CD4-positive, alpha-beta memory T cell (primary cell): ENCODE measurements around the gene EPAS1. TPM values are rescaled to one million over a fixed set of nuclear protein-coding genes. Genes with fewer than 3 reads are reported as not detected.

Source experiments
- CTCF ChIA-PET: fragments of 350-600 bp; sonication (Branson Sonifier 250); formaldehyde crosslinking; loops from one replicate; lab custom pipeline; 2021; ENCODE audit warnings: inconsistent platforms; ENCODE audit not compliant: partially characterized antibody; lab: Charles Lee
- POLR2A ChIA-PET: fragments of 350-600 bp; sonication (Branson Sonifier 250); formaldehyde crosslinking; loops from one replicate; lab custom pipeline; 2021; ENCODE audit not compliant: partially characterized antibody; lab: Charles Lee
- DNase-seq, 5 donors: peaks; one replicate each; pipeline versions ENCODE4 v3.0.0 to v3.0.0-alpha.2; 2020 to 2022; ENCODE audit warnings: mixed read lengths in 1 of 5
- H3K27ac ChIP-seq: one replicate; pipeline ENCODE4 v1.7.0; 2013; ENCODE audit warnings: low read depth, low read length
- H3K27me3 ChIP-seq: 2 replicates; pipeline ENCODE4 v1.7.0; 2013; ENCODE audit warnings: mild to moderate bottlenecking, low read length, moderate library complexity; ENCODE audit not compliant: insufficient read depth
- H3K36me3 ChIP-seq: 2 replicates; pipeline ENCODE4 v1.7.0; 2013; ENCODE audit warnings: mild to moderate bottlenecking, low read length, moderate library complexity; ENCODE audit not compliant: insufficient read depth
- H3K4me1 ChIP-seq: 2 replicates; pipeline ENCODE4 v1.7.0; 2013; ENCODE audit warnings: mild to moderate bottlenecking, low read length, moderate library complexity; ENCODE audit not compliant: insufficient read depth
- H3K4me3 ChIP-seq, 2 donors: one replicate each; pipeline ENCODE4 v1.7.0; 2013; ENCODE audit warnings: low read length in 2 of 2, mild to moderate bottlenecking in 1 of 2
- H3K9me3 ChIP-seq, 2 donors: one replicate each; pipeline ENCODE4 v1.7.0; 2013; ENCODE audit warnings: low read length in 2 of 2, control low read depth in 1 of 2; ENCODE audit not compliant: control insufficient read depth in 1 of 2
- H3K27ac Mint-ChIP-seq, 7 donors: one replicate each; pipeline ENCODE4 v1.8.0; 2020 to 2021; ENCODE audit warnings: mixed read lengths in 7 of 7, mild to moderate bottlenecking in 6 of 7, inconsistent platforms in 3 of 7, moderate library complexity in 3 of 7
- H3K27me3 Mint-ChIP-seq, 2 donors: one replicate each; pipeline ENCODE4 v1.8.0; 2020 to 2021; ENCODE audit warnings: mixed read lengths in 2 of 2
- H3K36me3 Mint-ChIP-seq, 2 donors: one replicate each; pipeline ENCODE4 v1.8.0; 2020 to 2021; ENCODE audit warnings: mixed read lengths in 2 of 2, inconsistent platforms in 1 of 2, mild to moderate bottlenecking in 1 of 2
- H3K4me1 Mint-ChIP-seq, 4 donors: one replicate each; pipeline ENCODE4 v1.8.0; 2020 to 2021; ENCODE audit warnings: mixed read lengths in 4 of 4, mild to moderate bottlenecking in 1 of 4
- H3K4me3 Mint-ChIP-seq, 8 donors: one replicate each; pipeline ENCODE4 v1.8.0; 2020 to 2021; ENCODE audit warnings: mixed read lengths in 8 of 8, mild to moderate bottlenecking in 7 of 8, moderate library complexity in 6 of 8, inconsistent platforms in 3 of 8
- H3K9me3 Mint-ChIP-seq, 8 donors: one replicate each; pipeline ENCODE4 v1.8.0; 2020 to 2021; ENCODE audit warnings: mixed read lengths in 8 of 8, mild to moderate bottlenecking in 5 of 8, inconsistent platforms in 3 of 8, moderate library complexity in 1 of 8
- intact Hi-C: fragments of 100-400 bp; cut with micrococcal nuclease; formaldehyde crosslinking; loops from one replicate; pipeline ENCODE4 v1.15.1; 2023
- polyA plus RNA-seq, 2 donors: library from polyadenylated mRNA; unstranded; fragments of 300-500 nt; fragmentation: Illumina TruSeq; gene quantifications; one replicate each; pipeline ENCODE4 v1.2.3, GENCODE V29; 2021
- total RNA-seq, 2 experiments: library from RNA; stranded (reverse); gene quantifications; one replicate each; pipeline ENCODE4 v1.2.3, GENCODE V29; 2021

Gene EPAS1
- total and polyA plus RNA-seq, 4 experiments from 2014 or later = 0.40 to 2.7 (median 2.3) TPM; not detected in 1

DNA sequence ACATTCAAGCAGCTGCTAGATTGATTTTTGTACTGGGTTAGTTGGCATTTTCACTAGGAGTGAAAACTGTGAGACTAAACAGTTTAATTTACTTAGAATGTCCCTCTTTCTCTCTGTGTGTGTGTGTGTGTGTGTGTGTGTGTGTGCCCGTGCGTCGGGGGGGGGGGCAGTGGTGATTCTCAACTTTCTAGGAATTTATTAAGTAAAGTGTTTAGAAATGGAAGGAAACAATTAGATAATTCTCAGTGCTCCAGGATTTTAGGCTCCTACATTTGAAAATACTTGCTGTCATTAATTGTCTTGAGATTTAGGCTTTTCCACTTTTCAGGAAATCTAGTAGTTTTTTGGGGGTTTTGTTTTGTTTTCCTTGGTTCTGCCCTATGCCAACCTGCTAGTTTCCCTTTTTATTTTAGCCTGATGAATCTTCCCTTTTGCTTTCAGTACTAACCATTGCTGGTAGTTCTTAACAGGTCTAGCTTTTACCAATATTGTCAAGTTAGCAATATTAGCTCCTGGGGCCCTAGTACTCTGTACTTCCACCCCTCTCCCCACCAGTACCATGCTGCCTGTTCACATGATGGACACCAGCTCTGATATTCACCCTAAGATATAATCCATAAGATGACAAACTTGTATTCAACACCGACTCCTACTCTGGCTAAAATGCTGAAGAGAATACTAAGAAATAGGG lies 4.9 kb downstream of the EPAS1 start:
- Histone ChIP-seq H3K4me1 (peaks cover 60% of the 10 kb centered on the region), H3K27ac (no peak overlapping the region), H3K9me3 (no peaks in the 10 kb centered on the region), H3K36me3 (no peaks in the 10 kb centered on the region), H3K4me3 (no peak overlapping the region), H3K27me3 (peaks cover 24% of the 10 kb centered on the region)
- ChIA-PET CTCF (interaction anchor here (1.9 kb wide), 1 partner anchor 61 kb away, joined by 6 read pairs; no protein-coding TSS in a partner anchor), POLR2A (interaction anchor here (1.1 kb wide), 1 partner anchor 53 kb away, joined by 3 read pairs; no protein-coding TSS in a partner anchor)
- intact Hi-C loops = no loop called here
- no peak overlapping the region for H3K4me3 Mint-ChIP-seq
- DNase-seq = no peak
- H3K27ac Mint-ChIP-seq = no peak overlapping the region
- H3K27me3 Mint-ChIP-seq = peaks cover 35 to 39% of the 10 kb centered on the region in 2 donors
- peaks cover 0 to 3% of the 10 kb centered on the region in 2 donors for H3K36me3 Mint-ChIP-seq
- H3K4me1 Mint-ChIP-seq = peaks cover 37 to 74% (median 51%) of the 10 kb centered on the region in 4 donors
- peaks cover 0 to 3% (median 0%) of the 10 kb centered on the region in 8 donors for H3K9me3 Mint-ChIP-seq

DNA sequence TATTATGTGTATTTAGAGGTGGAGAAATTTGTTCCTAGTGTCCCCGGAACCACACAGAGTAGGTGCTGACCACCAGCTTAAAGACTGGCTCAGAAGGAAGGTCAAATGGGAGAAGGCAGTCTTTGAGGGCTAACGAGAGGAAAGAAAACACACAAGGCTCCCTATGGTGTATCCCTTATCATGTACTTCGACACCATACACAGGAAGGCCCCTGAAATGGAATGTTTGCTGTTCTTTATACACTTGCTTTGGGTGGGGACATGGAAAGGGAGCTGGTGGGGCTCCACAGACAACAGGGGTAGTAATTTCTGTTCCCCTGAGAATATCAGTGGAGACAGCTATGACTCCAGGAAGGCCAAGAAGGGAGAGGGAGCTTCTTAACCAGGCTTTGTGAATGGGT lies 6.0 kb downstream of the EPAS1 start:
- no peak for DNase-seq
- no peak overlapping the region for H3K27ac Mint-ChIP-seq
- peaks cover 34 to 43% of the 10 kb centered on the region in 2 donors for H3K27me3 Mint-ChIP-seq
- ChIA-PET CTCF (interaction anchor here (1.9 kb wide), 1 partner anchor 60 kb away, joined by 6 read pairs; no protein-coding TSS in a partner anchor), POLR2A (interaction anchor here (0.9 to 1.1 kb wide), 2 partner anchors 52 to 68 kb away, joined by 3 read pairs; no protein-coding TSS in a partner anchor)
- peaks cover 0 to 1% of the 10 kb centered on the region in 2 donors for H3K36me3 Mint-ChIP-seq
- no peak overlapping the region for H3K4me3 Mint-ChIP-seq
- Histone ChIP-seq H3K4me1 (peaks cover 53% of the 10 kb centered on the region), H3K4me3 (no peak overlapping the region), H3K27ac (no peak overlapping the region), H3K27me3 (peaks cover 24% of the 10 kb centered on the region), H3K9me3 (no peaks in the 10 kb centered on the region), H3K36me3 (no peaks in the 10 kb centered on the region)
- H3K9me3 Mint-ChIP-seq = peaks cover 0 to 3% (median 0%) of the 10 kb centered on the region in 8 donors
- peaks cover 37 to 67% (median 48%) of the 10 kb centered on the region in 4 donors for H3K4me1 Mint-ChIP-seq
- intact Hi-C loops = no loop called here

DNA sequence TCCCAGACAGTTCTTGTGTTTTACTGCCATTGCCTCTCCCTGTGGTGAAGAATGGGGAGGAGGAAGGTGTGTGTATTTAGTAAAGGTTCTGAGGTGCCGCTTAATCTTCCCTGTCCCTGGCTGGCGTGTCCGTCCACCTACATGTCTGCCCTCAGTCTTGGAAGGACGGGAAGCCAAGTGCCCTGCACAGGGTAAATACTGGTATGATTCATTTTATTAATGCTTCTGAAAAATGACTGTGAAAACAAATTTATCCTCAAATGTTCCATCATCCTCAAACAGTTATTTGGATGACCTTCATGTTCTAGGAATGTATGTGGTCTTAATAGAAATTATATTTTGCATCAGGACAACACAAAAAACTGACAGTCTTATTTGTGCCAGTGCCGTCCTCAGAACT lies 6.6 kb downstream of the EPAS1 start:
- Histone ChIP-seq H3K9me3 (no peaks in the 10 kb centered on the region), H3K36me3 (no peaks in the 10 kb centered on the region), H3K27me3 (peaks cover 20% of the 10 kb centered on the region), H3K27ac (no peak overlapping the region), H3K4me1 (peaks cover 47% of the 10 kb centered on the region), H3K4me3 (no peak overlapping the region)
- peaks cover 34 to 43% of the 10 kb centered on the region in 2 donors for H3K27me3 Mint-ChIP-seq
- peak overlapping the region in 3 of 8 donors; percentile 79 to 88 (median 82) for H3K4me3 Mint-ChIP-seq
- DNase-seq = no peak
- peaks cover 0 to 3% (median 0%) of the 10 kb centered on the region in 8 donors for H3K9me3 Mint-ChIP-seq
- intact Hi-C loops = no loop called here
- ChIA-PET CTCF (interaction anchor here (1.6 to 1.9 kb wide), 2 partner anchors 51 to 59 kb away, joined by 4 to 6 read pairs; no protein-coding TSS in a partner anchor), POLR2A (interaction anchor here (1.9 kb wide), 1 partner anchor 47 kb away, joined by 5 read pairs; no protein-coding TSS in a partner anchor)
- H3K36me3 Mint-ChIP-seq = no peaks in the 10 kb centered on the region
- peaks cover 37 to 62% (median 46%) of the 10 kb centered on the region in 4 donors for H3K4me1 Mint-ChIP-seq
- H3K27ac Mint-ChIP-seq = no peak overlapping the region

DNA sequence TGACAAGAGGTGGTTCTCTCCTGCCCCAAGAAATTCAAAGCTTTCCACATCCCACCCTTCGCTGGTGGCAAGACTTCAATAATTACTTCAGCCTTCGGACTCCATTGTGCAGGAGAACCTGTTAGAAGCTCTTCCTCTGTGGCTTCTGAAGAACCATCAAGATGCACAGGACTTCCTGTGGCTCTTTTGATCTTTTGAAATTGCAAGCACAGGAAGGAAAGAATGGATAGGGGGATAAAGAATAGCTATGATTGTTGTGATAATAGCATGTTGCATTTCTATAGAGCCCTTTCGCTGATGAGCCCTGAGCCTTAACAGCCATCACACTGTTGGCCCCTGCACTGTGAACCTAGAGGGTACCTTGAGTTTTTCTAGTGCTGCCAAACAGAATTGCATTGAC lies 7.4 kb downstream of the EPAS1 start:
- intact Hi-C loops = no loop called here
- no peaks in the 10 kb centered on the region for H3K36me3 ChIP-seq
- H3K4me3 ChIP-seq = peak overlapping the region; percentile 12 to 40
- ChIA-PET CTCF (interaction anchor here (1.0 to 1.6 kb wide), 3 partner anchors 10 to 242 kb away, joined by 4 read pairs; no protein-coding TSS in a partner anchor), POLR2A (interaction anchor here (0.5 to 1.9 kb wide), 2 partner anchors 46 to 611 kb away, joined by 3 to 5 read pairs; no protein-coding TSS in a partner anchor)
- H3K9me3 ChIP-seq = no peaks in the 10 kb centered on the region
- peaks cover 39% of the 10 kb centered on the region for H3K4me1 ChIP-seq
- peak overlapping the region; percentile 66 to 88 (median 76) for H3K4me3 Mint-ChIP-seq
- peak in 4 of 5 donors; percentile 56 to 66 (median 64) for DNase-seq
- peaks cover 12% of the 10 kb centered on the region for H3K27me3 ChIP-seq
- H3K4me1 Mint-ChIP-seq = peaks cover 30 to 53% (median 39%) of the 10 kb centered on the region in 4 donors
- peaks cover 0 to 3% (median 0%) of the 10 kb centered on the region in 8 donors for H3K9me3 Mint-ChIP-seq
- no peaks in the 10 kb centered on the region for H3K36me3 Mint-ChIP-seq
- H3K27me3 Mint-ChIP-seq = peaks cover 32 to 39% of the 10 kb centered on the region in 2 donors
- H3K27ac Mint-ChIP-seq = no peak overlapping the region
- no peak overlapping the region for H3K27ac ChIP-seq

DNA sequence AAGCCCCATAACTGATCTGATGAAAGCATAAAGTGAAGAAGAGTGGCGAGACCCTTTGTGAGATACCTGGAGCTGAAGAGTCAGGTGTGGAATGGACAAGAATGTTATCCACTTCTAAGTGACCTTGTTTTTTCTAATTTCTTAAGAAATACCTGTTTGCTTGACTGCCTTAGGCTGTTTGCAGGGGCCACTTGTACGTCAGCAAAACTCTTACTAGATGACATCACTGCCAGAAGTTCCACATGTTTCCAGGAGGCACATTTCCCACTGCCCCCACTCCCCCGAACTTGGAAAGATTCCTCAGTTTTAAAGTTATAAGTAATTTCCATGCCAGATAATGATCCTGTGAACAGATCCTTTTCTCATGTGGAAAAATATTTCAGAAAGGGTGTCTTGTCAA lies 8.0 kb downstream of the EPAS1 start:
- Histone ChIP-seq H3K27ac (no peak overlapping the region), H3K4me3 (peak overlapping the region; percentile 12 to 40), H3K9me3 (no peaks in the 10 kb centered on the region), H3K36me3 (no peaks in the 10 kb centered on the region), H3K27me3 (peaks cover 8% of the 10 kb centered on the region), H3K4me1 (peaks cover 37% of the 10 kb centered on the region)
- no peak overlapping the region for H3K27ac Mint-ChIP-seq
- peaks cover 28 to 37% of the 10 kb centered on the region in 2 donors for H3K27me3 Mint-ChIP-seq
- peaks cover 25 to 48% (median 35%) of the 10 kb centered on the region in 4 donors for H3K4me1 Mint-ChIP-seq
- CTCF ChIA-PET = interaction anchor here (1.0 to 1.6 kb wide), 3 partner anchors 11 to 242 kb away, joined by 4 read pairs; no protein-coding TSS in a partner anchor
- H3K9me3 Mint-ChIP-seq = peaks cover 0 to 3% (median 0%) of the 10 kb centered on the region in 8 donors
- intact Hi-C loops = no loop called here
- POLR2A ChIA-PET = interaction anchor here (1.9 kb wide), 1 partner anchor 46 kb away, joined by 5 read pairs; no protein-coding TSS in a partner anchor
- no peaks in the 10 kb centered on the region for H3K36me3 Mint-ChIP-seq
- peak overlapping the region; percentile 66 to 88 (median 76) for H3K4me3 Mint-ChIP-seq
- DNase-seq = no peak

DNA sequence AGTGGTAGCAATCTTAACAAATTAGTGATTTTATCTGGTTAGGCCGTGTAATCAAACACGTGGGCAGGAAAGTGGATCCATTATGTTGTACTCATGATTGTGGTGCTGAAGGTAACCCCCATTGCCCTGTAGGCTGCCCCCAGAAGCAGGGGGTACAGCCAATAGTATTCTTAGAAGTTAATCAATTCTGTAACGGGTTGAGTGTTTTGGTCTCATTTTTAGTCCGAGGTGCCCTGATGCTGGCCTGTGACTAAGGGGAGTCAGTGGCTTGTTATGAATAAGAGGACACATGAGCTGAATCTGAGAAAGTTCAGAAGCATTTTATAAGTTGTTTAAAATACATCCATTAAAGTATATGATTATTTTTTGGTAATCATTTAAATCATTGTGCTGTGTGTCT lies 8.6 kb downstream of the EPAS1 start:
- Mint-ChIP-seq H3K9me3 (peaks cover 0 to 3% (median 0%) of the 10 kb centered on the region in 8 donors), H3K27ac (no peak overlapping the region), H3K27me3 (peaks cover 23 to 35% of the 10 kb centered on the region in 2 donors), H3K36me3 (no peaks in the 10 kb centered on the region), H3K4me1 (peaks cover 25 to 43% (median 35%) of the 10 kb centered on the region in 4 donors), H3K4me3 (peak overlapping the region in 3 of 8 donors; percentile 34 to 88 (median 73))
- Histone ChIP-seq H3K4me3 (no peak overlapping the region), H3K27me3 (peaks cover 3% of the 10 kb centered on the region), H3K4me1 (peaks cover 37% of the 10 kb centered on the region), H3K36me3 (no peaks in the 10 kb centered on the region), H3K9me3 (no peaks in the 10 kb centered on the region), H3K27ac (no peak overlapping the region)
- intact Hi-C loops = no loop called here
- ChIA-PET CTCF (no interaction called here), POLR2A (no interaction called here)
- no peak for DNase-seq

DNA sequence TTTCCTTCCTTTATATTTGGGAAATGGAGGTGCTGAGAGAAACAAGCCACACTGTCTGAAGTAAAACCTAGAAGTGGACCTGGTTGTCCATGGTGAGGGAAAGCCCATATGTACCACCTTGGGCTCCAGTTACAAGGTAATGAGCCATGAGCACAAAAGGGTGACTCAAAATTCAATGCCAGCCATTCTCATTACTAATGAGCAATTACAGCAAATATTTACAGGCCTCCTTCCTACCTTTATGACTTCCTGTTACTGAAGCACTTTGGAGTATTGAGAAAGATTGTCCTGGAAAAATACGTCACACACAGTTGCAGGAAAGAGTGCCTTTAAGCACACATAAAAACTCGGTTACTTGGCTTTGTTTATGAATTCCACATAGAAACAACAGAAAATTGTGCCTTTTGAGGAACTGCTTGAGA lies 9.1 kb downstream of the EPAS1 start:
- no peak overlapping the region for H3K27ac Mint-ChIP-seq
- Histone ChIP-seq H3K4me3 (no peak overlapping the region), H3K27me3 (peaks cover 3% of the 10 kb centered on the region), H3K4me1 (peaks cover 37% of the 10 kb centered on the region), H3K9me3 (no peaks in the 10 kb centered on the region), H3K36me3 (no peaks in the 10 kb centered on the region), H3K27ac (no peak overlapping the region)
- H3K36me3 Mint-ChIP-seq = no peaks in the 10 kb centered on the region
- ChIA-PET CTCF (no interaction called here), POLR2A (no interaction called here)
- peaks cover 0 to 3% (median 0%) of the 10 kb centered on the region in 8 donors for H3K9me3 Mint-ChIP-seq
- H3K4me1 Mint-ChIP-seq = peaks cover 25 to 43% (median 35%) of the 10 kb centered on the region in 4 donors
- intact Hi-C loops = no loop called here
- DNase-seq = no peak
- H3K4me3 Mint-ChIP-seq = no peak overlapping the region
- H3K27me3 Mint-ChIP-seq = peaks cover 20 to 36% of the 10 kb centered on the region in 2 donors
